GM19463 (cell line): ENCODE data around the gene MRPL9.

ENCODE experiments used
- ATAC-seq: cut with Tn5 transposase; IDR thresholded peaks from one replicate; pipeline ENCODE4 v1.9.1; 2021; ENCODE audit warnings: mild to moderate bottlenecking, moderate library complexity; ENCODE audit not compliant: unreplicated experiment

The MRPL9 gene

DNA sequence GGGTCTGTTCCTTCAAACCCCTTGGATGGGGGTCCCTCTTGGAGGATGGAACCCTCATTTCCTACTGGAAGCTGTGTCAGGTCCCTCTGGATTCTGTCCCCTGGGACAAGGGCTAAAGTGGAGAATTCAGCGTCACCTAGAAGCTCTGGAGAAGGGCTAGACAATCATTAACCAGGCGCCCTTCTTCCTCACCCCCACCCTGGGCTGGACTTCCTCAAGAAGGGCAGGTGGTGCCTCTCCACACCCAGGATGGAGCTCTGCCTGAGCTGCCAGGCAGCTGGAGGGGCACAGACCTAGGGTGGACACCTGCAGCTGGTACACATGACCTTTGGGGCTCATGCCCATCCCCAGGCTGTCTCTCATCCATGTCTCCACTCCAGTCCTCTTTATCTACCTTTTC lies 50.3 kb downstream of the MRPL9 start:
- ATAC-seq: no peak

DNA sequence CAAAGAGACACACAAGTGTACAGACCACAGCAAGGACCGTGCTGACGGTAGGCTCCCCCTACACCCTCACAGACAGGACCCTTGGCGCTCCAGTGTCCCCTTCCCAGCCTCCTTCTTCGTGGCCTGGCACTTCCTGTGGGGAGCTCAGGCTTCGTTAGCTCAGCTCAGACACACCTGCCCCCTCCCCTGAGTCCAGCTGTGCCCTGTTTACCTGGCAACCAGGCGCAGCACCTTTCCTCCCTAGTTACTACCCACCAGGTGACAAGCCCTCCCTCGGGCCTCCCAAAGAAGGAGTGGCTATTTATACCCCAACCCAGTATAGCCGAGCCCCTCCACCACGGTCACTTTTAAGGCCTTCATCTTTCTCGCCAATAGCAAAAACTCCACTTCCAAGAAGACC lies 51.3 kb downstream of the MRPL9 start:
- ATAC-seq: no peak

DNA sequence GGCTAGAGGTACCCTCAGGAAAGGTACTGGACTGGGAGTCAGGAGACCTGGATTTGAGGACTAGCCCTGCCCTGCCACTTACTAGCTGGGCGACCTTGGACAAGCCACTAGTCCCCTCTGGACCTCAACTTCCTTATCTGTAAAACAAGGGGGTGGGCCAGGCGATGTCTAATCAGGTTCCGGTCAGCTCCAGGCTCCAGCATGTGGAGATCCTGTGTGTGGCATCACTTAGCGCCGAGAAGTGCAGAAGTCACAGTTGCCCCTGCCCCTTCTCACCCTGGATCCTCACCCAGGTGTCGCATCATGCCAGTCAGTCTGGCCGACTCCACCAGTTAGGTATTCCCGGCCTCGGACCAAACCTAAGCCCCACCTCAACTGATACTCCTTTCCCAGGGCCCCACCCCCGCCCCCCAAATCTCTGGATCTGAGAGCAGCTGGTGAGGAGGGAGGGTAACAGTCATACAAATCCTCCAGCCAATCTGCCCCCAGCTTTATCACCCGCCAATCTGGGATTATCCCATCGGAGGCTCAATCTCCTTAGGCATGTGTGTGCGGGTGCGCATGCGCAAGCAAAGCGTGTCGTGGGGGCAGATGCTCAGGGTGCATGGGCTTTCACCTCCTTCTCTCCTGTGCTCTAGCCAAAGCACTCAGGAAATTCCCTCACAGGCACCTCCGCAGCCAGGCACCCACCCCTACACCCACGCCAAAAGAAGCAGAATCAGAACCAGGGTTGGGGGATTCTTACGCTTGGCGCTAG lies 52.1 kb downstream of the MRPL9 start:
- ATAC-seq: no peak

DNA sequence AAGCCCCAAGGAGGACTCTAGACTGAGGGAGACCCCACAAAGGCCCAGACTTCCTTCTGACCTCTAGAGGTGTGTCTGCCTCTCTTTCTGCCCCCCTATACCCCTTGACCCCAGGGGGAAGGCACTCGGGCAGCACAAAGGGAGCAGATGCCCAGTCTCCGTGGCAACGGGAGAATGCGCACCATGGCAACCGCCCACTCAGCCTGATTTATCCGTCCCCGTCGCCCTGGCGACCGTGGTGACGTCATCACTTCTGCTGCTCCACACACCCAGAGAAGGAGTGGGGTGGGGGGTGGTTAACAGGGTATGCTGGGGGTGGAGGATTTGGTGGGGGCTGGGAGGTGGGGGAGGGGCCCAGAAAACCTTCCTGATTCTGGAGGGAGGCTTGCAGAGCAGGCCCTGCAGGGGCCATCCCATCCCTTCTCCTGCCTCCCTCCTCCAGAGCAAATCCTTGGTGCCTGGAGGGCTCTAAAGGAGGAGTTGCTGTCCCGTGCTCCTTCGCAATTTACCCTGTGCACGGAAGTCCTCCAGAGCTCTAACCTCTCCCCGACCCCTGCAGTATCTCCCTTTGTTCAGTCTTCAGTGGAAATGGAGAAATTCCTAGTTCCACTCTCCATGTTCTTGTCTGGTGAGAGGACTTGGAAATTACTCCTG lies 53.0 kb downstream of the MRPL9 start:
- ATAC-seq: no peak
